GM12878 (cell line): ENCODE measurements around the gene TRIM32. TPM values are rescaled to one million over a fixed set of nuclear protein-coding genes. Genes with fewer than 3 reads are reported as not detected.

Experiments
- ATAC-seq: fragments of 200-7000 bp; cut with Tn5 transposase; 3 replicates; pipeline ENCODE4 v1.9.1; 2020; ENCODE audit warnings: mild to moderate bottlenecking, moderate library complexity
- BruUV-seq: library from RNA; stranded (reverse); fragments of 400-500 nt; replicated peaks from 2 replicates; lab custom pipeline; 2021; lab: Mats Ljungman, UMichigan
- CTCF ChIA-PET: fragments of 300-600 bp; sonication (Branson Sonifier 250); formaldehyde crosslinking; extraction: SDS; loops from one replicate; lab custom pipeline; 2021; ENCODE audit warnings: inconsistent platforms; lab: Yijun Ruan, JAX
- POLR2A ChIA-PET: fragments of 350-600 bp; formaldehyde crosslinking; extraction: SDS; loops from one replicate; lab custom pipeline; 2021; ENCODE audit warnings: inconsistent platforms; lab: Charles Lee
- RAD21 ChIA-PET: fragments of 300-600 bp; sonication (Branson Sonifier 250); formaldehyde crosslinking; loops from one replicate; lab custom pipeline; 2023; ENCODE audit warnings: antibody characterized with exemption; ENCODE audit not compliant: unreplicated experiment; lab: Charles Lee
- SMC1A ChIA-PET: fragments of 300-600 bp; sonication (Branson Sonifier 250); formaldehyde crosslinking; loops from one replicate; lab custom pipeline; 2023; ENCODE audit not compliant: unreplicated experiment, uncharacterized antibody; lab: Charles Lee
- DNase-seq: peaks from one replicate; pipeline ENCODE4 v3.0.0-alpha.2; 2011; ENCODE audit warnings: low read depth, low spot score
- FAIRE-seq: peaks from 3 replicates; lab custom pipeline; 2011; peaks lifted over from hg19 to GRCh38; lab: Jason Lieb, UNC
- H2AFZ ChIP-seq: 2 replicates; pipeline ENCODE4 v1.6.0; 2011; ENCODE audit warnings: low read depth, low read length, control low read depth; ENCODE audit not compliant: control insufficient read depth
- H3K27ac ChIP-seq: 2 replicates; pipeline ENCODE4 v1.5.1; 2011; ENCODE audit warnings: control low read depth; ENCODE audit not compliant: control insufficient read depth, insufficient read depth
- H3K27me3 ChIP-seq, 2 experiments: replicated peaks in 1 of 2; 2 replicates each; pipeline versions ENCODE4 v1.6.0 to v1.6.1; 2011; ENCODE audit warnings: low read length in 1 of 2; ENCODE audit not compliant: control insufficient read depth in 2 of 2, insufficient read depth in 2 of 2
- H3K36me3 ChIP-seq, 2 experiments: 2 replicates each; pipeline ENCODE4 v1.5.1; 2011; ENCODE audit warnings: low read length in 1 of 2; ENCODE audit not compliant: control insufficient read depth in 2 of 2, insufficient read depth in 2 of 2
- H3K4me1 ChIP-seq: 2 replicates; pipeline ENCODE4 v1.6.1; 2011; ENCODE audit warnings: mild to moderate bottlenecking, low read length, moderate library complexity, mixed read lengths; ENCODE audit not compliant: control insufficient read depth, insufficient read depth
- H3K4me2 ChIP-seq: 2 replicates; pipeline ENCODE4 v1.6.0; 2011; ENCODE audit warnings: control low read depth; ENCODE audit not compliant: control insufficient read depth, insufficient read depth
- H3K4me3 ChIP-seq: fragments of 200-600 bp; sonication (generic); 2 replicates; pipeline ENCODE4 v1.5.1; 2016
- H3K79me2 ChIP-seq: 2 replicates; pipeline ENCODE4 v1.6.0; 2011; ENCODE audit warnings: low read length; ENCODE audit not compliant: control insufficient read depth, insufficient read depth
- H3K9ac ChIP-seq: 2 replicates; pipeline ENCODE4 v1.8.0; 2011; ENCODE audit warnings: low read length, control low read depth, mixed read lengths; ENCODE audit not compliant: control insufficient read depth, insufficient read depth
- H3K9me3 ChIP-seq: replicated peaks from 3 replicates; pipeline ENCODE4 v1.5.1; 2011; ENCODE audit warnings: mild to moderate bottlenecking, low read length; ENCODE audit not compliant: control insufficient read depth, insufficient read depth
- H4K20me1 ChIP-seq: 2 replicates; pipeline ENCODE4 v1.6.0; 2011; ENCODE audit not compliant: control insufficient read depth, insufficient read depth
- BCLAF1 ChIP-seq: fragments of 450-650 bp; IDR thresholded peaks from 2 replicates; pipeline ENCODE4 v1.6.1; 2017; ENCODE audit warnings: antibody characterized with exemption, mild to moderate bottlenecking, moderate library complexity
- BHLHE40 ChIP-seq, 2 experiments: fragments of 450-650 bp in 1 of 2; IDR thresholded peaks; 2 replicates each; pipeline ENCODE4 v1.6.1; 2011 to 2017; ENCODE audit warnings: low read depth in 2 of 2, borderline replicate concordance in 1 of 2, improper control_type of control experiment in 1 of 2, low read length in 1 of 2, mild to moderate bottlenecking in 1 of 2
- EP300 ChIP-seq, 2 experiments: fragments of 150-350 bp in 1 of 2; IDR thresholded peaks; 2 replicates each; pipeline ENCODE4 v1.6.1; 2011 to 2012; ENCODE audit warnings: low read depth in 2 of 2, low read length in 2 of 2, borderline replicate concordance in 1 of 2, improper control_type of control experiment in 1 of 2, inconsistent platforms in 1 of 2; ENCODE audit not compliant: control insufficient read depth in 1 of 2
- FOS ChIP-seq: IDR thresholded peaks from 3 replicates; pipeline ENCODE4 v1.6.1; 2011; ENCODE audit warnings: borderline replicate concordance; ENCODE audit not compliant: insufficient read length; ENCODE audit errors: extremely low read depth
- JUNB ChIP-seq: IDR thresholded peaks from 2 replicates; pipeline ENCODE4 v1.6.1; 2016; ENCODE audit warnings: antibody characterized with exemption, mild to moderate bottlenecking
- MXI1 ChIP-seq: fragments of 150-350 bp; IDR thresholded peaks from 2 replicates; pipeline ENCODE4 v1.6.1; 2011; ENCODE audit warnings: low read depth, mild to moderate bottlenecking, inconsistent platforms, low read length, improper control_type of control experiment
- NFIC ChIP-seq: IDR thresholded peaks from 2 replicates; pipeline ENCODE4 v1.6.1; 2012; ENCODE audit warnings: low read depth, mild to moderate bottlenecking, inconsistent platforms, low read length, moderate library complexity
- PBX3 ChIP-seq: IDR thresholded peaks from 2 replicates; pipeline ENCODE4 v1.6.1; 2011; ENCODE audit warnings: mild to moderate bottlenecking, low read depth, low read length, moderate library complexity; ENCODE audit not compliant: insufficient replicate concordance
- RELB ChIP-seq: fragments of 450-650 bp; IDR thresholded peaks from 2 replicates; pipeline ENCODE4 v1.6.1; 2017; ENCODE audit warnings: low read depth, mild to moderate bottlenecking, moderate library complexity
- SP1 ChIP-seq: IDR thresholded peaks from one replicate; pipeline ENCODE4 v1.6.1; 2011; ENCODE audit warnings: low read depth, low read length
- STAT3 ChIP-seq: IDR thresholded peaks from 2 replicates; pipeline ENCODE4 v1.6.1; 2011; ENCODE audit warnings: low read depth, low read length, improper control_type of control experiment
- SUZ12 ChIP-seq: fragments of 200-600 bp; sonication (generic); IDR thresholded peaks from one replicate; pipeline ENCODE4 v1.6.1; 2018; ENCODE audit warnings: antibody characterized with exemption, mild to moderate bottlenecking; ENCODE audit not compliant: unreplicated experiment
- ZSCAN29 ChIP-seq: fragments of 450-650 bp; IDR thresholded peaks from 2 replicates; pipeline ENCODE4 v1.6.1; 2017; ENCODE audit warnings: mild to moderate bottlenecking, moderate library complexity
- WGBS: methylation state at CpG from one replicate; pipeline ENCODE4 v1.1.6; 2016; ENCODE audit warnings: low lambda C conversion rate; ENCODE audit not compliant: insufficient replicate concordance, insufficient coverage; ENCODE audit errors: missing lambda C conversion rate; 5-methylcytosine and 5-hydroxymethylcytosine counted together
- in situ Hi-C: fragments of 300-500 bp; cut with MboI; formaldehyde crosslinking; loops from 9 replicates; pipeline ENCODE4 v1.14.3; 2018; ENCODE audit warnings: mixed read lengths
- intact Hi-C: fragments of 100-400 bp; cut with micrococcal nuclease; formaldehyde crosslinking; loops from one replicate; pipeline ENCODE4 v1.14.2; 2022; ENCODE audit not compliant: unreplicated experiment
- polyA plus RNA-seq, 11 experiments: library from polyadenylated mRNA; depleted of rRNA in 4 of 11; unstranded in 6 of 11; stranded (reverse) in 5 of 11; fragments of >200 nt; fragmentation: Nextera tagmentation in 4 of 11; fragmentation: Illumina TruSeq in 1 of 11; extraction: Ambion mirVana in 4 of 11; extraction: Trizol in 1 of 11; gene quantifications; 1 replicate in 1 of 11; 2 replicates in 10 of 11; pipeline versions ENCODE4 v1.2.1 to v1.2.3, GENCODE V29; 2011 to 2016; ENCODE audit warnings: inconsistent platforms in 2 of 11, missing spikeins in 2 of 11, low read depth in 1 of 11
- total RNA-seq, 4 experiments: library from RNA; depleted of rRNA in 3 of 4; stranded (reverse); fragments of >200 nt in 3 of 4; fragmentation: Illumina TruSeq in 1 of 4; extraction: Trizol in 1 of 4; gene quantifications; 2 replicates each; pipeline versions ENCODE4 v1.2.1 to v1.2.3, GENCODE V29; 2013 to 2021

Gene TRIM32
- total and polyA plus RNA-seq, 10 of the 15 experiments (the other 5 are each of a cell fraction or from before 2014, with no cell fraction given), result 7.1 to 23.8 (median 12.2) TPM

GRCh38 chr9:116674210-116674980 is 12.7 kb upstream of the TRIM32 start:
- Histone ChIP-seq H3K4me3 (no peak overlapping the region), H3K27me3 (no peaks in the 10 kb centered on the region), H3K9me3 (peaks cover 10% of the 10 kb centered on the region; the same call in 2 of the 3 replicates), H2AFZ (no peak overlapping the region), H3K79me2 (no peaks in the 10 kb centered on the region), H3K9ac (no peak overlapping the region), H3K4me2 (no peak overlapping the region), H3K27ac (no peak overlapping the region), H4K20me1 (no peaks in the 10 kb centered on the region), H3K36me3 (no peaks in the 10 kb centered on the region), H3K4me1 (no peaks in the 10 kb centered on the region)
- ChIA-PET SMC1A (interaction anchor here (1.4 kb wide), 1 partner anchor 20 kb away, joined by 3 read pairs; no protein-coding TSS in a partner anchor), CTCF (no interaction called here), RAD21 (no interaction called here), POLR2A (no interaction called here)
- ATAC-seq (no peak), DNase-seq (no peak), FAIRE-seq (no peak)
- intact Hi-C loops, result no loop called here
- 28% methylated on average over 5 of the region's 5 CpGs for WGBS
- no TSS peak for BruUV-seq
- in situ Hi-C loops, result no loop called here
- TF ChIP-seq NFIC (no peak), BHLHE40 (IDR thresholded peaks at IDR 0.05; ENCODE audit: borderline replicate concordance in 1 of 2, low read depth in 2 of 2, low read length in 1 of 2) (no peak), RELB (no peak), ZSCAN29 (no peak), EP300 (IDR thresholded peaks at IDR 0.05; ENCODE audit: borderline replicate concordance in 1 of 2, control insufficient read depth in 1 of 2, low read depth in 2 of 2, low read length in 2 of 2) (no peak), SP1 (no peak), PBX3 (no peak), MXI1 (no peak), JUNB (no peak), FOS (no peak), BCLAF1 (no peak), STAT3 (no peak), SUZ12 (no peak)
